HG03139 (cell line): ENCODE measurements around the gene MYH7B.

Experiments
- ATAC-seq: cut with Tn5 transposase; IDR thresholded peaks from one replicate; pipeline ENCODE4 v1.9.1; 2021; ENCODE audit not compliant: unreplicated experiment

The MYH7B gene

DNA sequence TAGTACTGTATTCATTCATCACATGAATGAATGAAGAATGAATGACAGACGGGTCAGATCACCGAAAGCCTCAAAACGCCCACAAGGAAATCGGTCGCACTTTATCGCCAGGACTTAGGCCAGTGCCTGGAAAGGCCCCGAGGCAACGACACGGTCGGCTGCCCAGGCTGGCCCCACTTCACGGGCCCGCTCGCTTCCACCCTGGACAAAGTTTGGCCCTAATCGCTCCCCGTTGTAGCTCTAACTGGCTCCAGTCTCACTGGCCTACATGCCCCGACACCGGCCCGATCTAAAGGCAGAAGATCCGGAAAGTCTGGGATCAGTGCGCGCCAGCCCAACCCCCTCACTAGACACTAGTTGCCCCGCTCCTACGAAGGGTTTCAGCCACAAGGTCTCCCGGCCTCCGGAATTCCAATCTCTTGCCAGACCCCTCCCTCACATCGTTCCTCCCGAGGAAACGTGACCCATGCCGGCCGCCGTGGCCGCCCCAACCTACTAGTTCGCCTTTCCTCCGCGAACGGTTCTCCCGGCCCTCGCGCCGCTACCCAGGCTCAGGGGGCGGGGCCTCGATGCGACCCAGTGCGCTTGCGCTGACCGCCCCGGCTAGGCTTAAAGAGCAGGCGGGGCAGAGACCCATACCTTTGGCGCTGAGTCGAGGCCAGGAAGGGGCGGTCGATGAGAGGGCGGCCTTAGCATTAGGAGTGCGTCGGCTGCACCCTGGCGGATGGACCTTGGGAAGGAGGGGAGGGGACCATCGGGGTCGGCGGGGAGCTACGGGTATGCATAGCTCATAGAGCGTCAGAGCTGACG is at the start of gene MYH7B, which contains the start of gene GSS:
Gene MYH7B, plus strand, starts transcription at position 638 of the 810 bp plus-strand sequence. CDS start 22,138 bp downstream, outside the sequence.
Gene GSS, minus strand, starts transcription at position 576 of the 810 bp plus-strand sequence. CDS start 3,954 bp downstream, outside the sequence.
- peak; percentile 81 for ATAC-seq

- no peak for ATAC-seq
These were observed 47.8 kb upstream of the MYH7B start for GRCh38 chr20:34907616-34908469.

DNA sequence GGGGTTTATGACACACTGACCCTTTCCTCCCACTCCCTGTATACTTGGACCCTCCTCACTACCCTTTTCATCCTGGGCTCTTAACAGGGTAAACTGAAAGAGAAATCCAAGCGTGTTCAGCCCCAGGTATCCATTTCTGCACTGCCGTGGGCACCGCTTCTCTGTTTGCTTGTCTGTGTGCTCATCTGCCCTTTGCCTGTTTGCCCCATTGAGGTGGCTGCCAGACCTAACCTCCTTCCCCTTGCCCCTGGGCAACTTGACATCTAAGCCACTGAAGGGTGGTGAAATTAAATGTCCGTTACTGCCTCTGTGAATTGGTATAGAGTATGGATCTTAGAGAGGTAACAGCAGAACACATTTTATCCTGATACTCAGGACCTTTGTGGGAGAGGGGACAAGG is 40.5 kb upstream of the MYH7B start:
- no peak for ATAC-seq

GRCh38 chr20:34915749-34916455 is 39.8 kb upstream of the MYH7B start:
- ATAC-seq = no peak

- no peak for ATAC-seq
These were observed 38.8 kb upstream of the MYH7B start for GRCh38 chr20:34916774-34917354.

- ATAC-seq = no peak
These were observed 35.6 kb upstream of the MYH7B start for GRCh38 chr20:34920055-34920454.

DNA sequence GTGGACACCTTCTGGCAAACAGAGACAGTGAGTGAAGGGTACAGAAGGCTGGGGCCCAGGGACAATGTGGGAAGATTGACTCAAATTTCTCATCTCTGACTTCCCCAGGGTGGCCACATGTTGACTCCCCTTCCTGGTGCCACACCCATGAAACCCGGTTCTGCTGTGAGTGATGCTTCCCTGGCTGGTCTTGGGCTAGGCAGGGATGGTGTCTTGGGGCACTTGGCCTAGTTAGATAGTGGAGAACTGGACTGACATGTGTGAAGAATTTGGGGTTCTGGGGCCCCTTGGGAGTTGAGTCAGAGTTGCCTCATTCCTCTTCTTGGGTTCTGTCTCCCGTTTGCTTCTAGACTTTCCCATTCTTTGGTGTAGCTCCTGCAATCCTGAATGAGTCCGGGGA is 34.2 kb upstream of the MYH7B start:
- no peak for ATAC-seq

DNA sequence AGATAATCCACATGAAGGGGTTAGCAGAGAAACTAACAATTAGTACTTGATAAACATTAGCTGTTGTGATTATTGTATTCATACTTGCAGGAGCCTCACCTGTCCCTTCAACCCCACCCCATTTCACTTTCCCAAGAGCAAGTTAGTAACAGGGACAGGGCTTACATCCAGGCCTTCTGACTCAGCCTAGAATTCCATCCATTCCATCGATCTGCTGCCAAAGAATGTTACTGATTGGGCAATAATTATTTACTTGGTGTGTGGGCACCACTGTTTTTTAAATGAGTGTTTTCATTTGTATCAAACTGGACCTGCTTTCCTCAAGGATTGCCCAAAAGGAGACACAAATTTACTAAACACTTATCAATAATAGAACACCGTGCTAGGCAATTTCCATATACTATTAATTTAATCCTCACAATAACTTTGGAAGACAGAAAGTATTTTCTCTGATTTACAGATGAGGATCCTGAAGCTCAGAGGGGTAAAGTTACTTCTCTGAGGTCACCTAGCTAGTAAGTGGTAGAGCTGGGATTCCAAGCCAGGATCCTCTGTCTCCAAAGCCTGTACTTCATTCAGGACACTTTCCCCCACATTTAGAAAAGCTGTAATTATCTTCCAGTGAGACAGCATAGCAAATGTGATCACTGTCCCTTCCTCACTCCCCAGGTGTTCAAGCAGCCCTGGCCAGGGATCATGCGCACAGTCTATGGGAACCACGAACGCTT is 32.9 kb upstream of the MYH7B start:
- no peak for ATAC-seq

DNA sequence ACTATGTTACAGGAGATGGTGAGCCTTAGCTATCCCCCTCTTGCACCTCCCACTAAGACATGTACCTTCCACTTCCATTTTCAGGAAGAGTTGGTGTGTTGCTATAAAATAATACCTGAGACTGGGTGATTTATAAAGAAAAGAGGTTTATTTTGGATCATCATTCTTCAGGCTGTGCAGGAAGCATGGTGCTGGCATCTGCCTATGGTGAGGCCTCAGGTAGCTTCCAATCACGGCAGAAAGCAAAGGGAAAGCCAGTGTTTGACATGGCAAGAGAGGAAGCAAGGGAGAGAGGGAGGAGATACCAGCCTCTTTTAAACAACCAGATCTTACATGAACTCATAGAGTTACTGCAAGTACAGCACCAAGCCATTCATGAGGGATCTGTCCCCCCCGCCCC is 32.3 kb upstream of the MYH7B start:
- ATAC-seq = no peak

GRCh38 chr20:34925341-34925740 is 30.3 kb upstream of the MYH7B start:
- no peak for ATAC-seq

- ATAC-seq = no peak
These were observed 29.7 kb upstream of the MYH7B start for GRCh38 chr20:34925981-34926380.

- ATAC-seq = no peak
These were observed 29.1 kb upstream of the MYH7B start for GRCh38 chr20:34926581-34926980.

GRCh38 chr20:34927736-34928135 is 27.9 kb upstream of the MYH7B start:
- no peak for ATAC-seq

DNA sequence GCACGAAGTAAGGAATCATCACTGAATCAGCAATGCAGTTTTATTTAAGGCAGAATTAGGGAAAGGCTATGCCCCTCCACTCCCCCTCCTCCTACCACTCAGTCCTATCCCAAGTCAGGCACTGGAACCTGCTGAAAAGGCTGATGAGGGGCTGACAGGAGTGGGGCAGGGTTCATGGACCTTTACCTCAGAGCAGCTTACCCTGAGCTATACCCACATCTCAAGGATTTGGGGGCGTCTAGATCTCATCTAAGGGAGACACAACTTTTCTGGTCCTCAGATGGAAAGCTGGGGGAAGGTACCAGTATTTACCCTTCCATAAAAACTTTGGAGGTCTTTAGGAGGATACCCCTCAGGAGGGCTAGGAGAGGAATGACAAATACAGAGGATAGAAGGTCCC is 27.3 kb upstream of the MYH7B start:
- no peak for ATAC-seq

GRCh38 chr20:34931771-34932170 is 23.9 kb upstream of the MYH7B start:
- no peak for ATAC-seq

DNA sequence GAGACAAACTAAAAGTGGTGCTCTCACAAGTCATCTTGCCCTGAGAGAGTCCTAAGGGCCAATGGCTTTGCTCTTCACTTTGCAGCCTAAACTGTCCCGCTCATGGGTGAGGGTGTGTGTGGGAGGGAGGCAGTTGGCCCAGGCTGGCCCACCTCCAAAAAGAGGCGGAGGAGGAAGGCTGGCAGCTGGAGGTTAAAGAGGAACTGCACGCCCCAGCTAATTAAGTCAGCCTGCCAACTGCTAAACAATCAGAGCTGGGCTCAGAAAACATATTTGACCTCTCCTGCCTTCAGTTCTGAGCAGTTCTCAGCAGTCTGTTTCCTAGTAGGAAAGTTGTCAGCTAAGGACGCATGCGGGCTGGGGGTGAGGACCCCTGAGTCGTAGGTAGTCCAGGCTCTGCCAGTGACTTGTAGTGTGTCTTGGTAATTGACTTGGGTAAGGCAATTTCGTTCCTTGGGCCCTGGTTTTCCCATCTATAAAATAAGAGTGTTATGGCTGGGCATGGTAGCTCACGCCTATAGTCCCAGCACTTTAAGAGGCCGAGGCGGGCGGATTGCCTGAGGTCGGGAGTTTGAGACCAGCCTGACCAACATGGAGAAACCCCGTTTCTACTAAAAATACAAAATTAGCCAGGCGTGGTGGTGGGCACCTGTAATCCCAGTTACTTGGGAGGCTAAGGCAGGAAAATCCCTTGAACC is 17.1 kb upstream of the MYH7B start:
- ATAC-seq = no peak

DNA sequence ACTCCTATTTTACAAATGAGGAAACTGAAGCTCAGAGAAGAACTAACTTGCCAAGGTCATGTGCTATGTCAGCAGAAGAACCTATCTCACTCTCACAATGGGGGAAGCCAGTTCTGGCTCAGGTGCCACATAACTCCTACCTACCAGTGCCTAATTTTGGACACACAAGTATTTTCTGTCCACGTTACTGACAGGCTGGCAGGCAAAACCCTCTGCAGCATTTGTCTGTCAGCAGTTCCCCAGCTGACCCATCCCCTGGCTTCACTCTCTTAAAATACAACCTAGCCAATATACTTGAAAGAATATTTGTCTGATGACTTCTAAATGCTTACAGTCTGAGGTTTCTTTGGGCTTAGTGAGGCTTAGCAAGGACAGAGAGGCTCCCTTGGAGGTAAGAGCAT is 15.6 kb upstream of the MYH7B start:
- ATAC-seq = no peak

DNA sequence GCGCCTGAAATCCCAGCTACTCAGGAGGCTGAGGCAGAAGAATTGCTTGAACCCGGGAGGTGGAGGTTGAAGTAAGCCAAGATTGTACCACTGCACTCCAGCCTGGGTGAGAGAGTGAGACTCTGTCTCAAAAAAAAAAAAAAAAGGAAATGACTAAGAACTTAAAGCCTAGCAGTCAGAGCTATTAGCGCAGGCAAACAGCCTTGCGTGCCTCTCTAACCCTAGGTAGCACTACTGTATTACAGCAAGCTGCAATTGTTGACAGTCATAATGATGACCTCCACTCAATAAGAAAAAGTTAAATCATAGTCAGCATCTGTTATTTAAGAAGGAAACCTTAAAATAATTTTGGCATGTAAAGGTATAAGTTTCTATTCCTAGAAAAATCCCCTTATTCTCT is 14.4 kb upstream of the MYH7B start:
- no peak for ATAC-seq

GRCh38 chr20:34942301-34942700 is 13.4 kb upstream of the MYH7B start:
- no peak for ATAC-seq
